Testis (tissue), 2 donors: ENCODE data around the gene CCDC117.

Experiments
- POLR2A ChIP-seq: fragments of 450-650 bp; IDR thresholded peaks from one replicate; pipeline ENCODE4 v1.6.1; 2017; ENCODE audit warnings: antibody characterized with exemption, mild to moderate bottlenecking, moderate library complexity
- TF ChIP-seq, protein P1 (sequence below), 3 experiments: fragments of 450-650 bp in 2 of 3; fragments of 200-600 bp in 1 of 3; sonication (generic) in 1 of 3; IDR thresholded peaks; one replicate each; pipeline ENCODE4 v1.5.1; 2016 to 2019; ENCODE audit warnings: antibody characterized with exemption in 3 of 3, mild to moderate bottlenecking in 2 of 3, moderate library complexity in 1 of 3

DNA sequence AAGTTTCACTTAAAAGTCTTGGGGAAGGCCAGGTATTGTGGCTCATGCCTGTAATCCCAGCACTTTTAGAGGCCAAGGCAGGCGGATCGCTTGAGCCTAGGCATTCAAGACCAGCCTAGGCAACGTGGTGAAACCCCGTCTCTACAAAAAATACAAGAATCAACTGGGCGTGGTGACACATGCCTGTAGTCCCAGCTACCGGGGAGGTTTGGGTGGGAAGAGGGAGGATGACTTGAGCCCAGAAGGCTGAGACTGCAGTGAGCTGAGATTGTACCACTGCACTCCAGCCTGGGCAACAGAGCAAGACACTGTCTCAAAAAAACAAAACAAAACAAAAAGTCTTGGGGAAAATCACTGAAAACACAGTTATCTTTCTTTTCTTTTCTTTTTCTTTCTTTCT is 43.2 kb downstream of the CCDC117 start:
- TF ChIP-seq, protein P1, sequence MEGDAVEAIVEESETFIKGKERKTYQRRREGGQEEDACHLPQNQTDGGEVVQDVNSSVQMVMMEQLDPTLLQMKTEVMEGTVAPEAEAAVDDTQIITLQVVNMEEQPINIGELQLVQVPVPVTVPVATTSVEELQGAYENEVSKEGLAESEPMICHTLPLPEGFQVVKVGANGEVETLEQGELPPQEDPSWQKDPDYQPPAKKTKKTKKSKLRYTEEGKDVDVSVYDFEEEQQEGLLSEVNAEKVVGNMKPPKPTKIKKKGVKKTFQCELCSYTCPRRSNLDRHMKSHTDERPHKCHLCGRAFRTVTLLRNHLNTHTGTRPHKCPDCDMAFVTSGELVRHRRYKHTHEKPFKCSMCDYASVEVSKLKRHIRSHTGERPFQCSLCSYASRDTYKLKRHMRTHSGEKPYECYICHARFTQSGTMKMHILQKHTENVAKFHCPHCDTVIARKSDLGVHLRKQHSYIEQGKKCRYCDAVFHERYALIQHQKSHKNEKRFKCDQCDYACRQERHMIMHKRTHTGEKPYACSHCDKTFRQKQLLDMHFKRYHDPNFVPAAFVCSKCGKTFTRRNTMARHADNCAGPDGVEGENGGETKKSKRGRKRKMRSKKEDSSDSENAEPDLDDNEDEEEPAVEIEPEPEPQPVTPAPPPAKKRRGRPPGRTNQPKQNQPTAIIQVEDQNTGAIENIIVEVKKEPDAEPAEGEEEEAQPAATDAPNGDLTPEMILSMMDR (IDR thresholded peaks at IDR 0.05) = no peak
- no peak for TF ChIP-seq POLR2A
